Left renal cortex interstitium (tissue), 4 donors: Measurements from ENCODE around the gene FHIT. TPM values are rescaled to one million over a fixed set of nuclear protein-coding genes. Genes with fewer than 3 reads are reported as not detected.
"Not testable (repeated sequence)": the region's sequence is repeated elsewhere in the genome, so short reads cannot be mapped to it uniquely, and the experiment has no call there.

Source experiments
- DNase-seq, 4 donors: peaks; one replicate each; pipeline ENCODE4 v3.0.0-alpha.2; 2013; ENCODE audit warnings: low read depth in 4 of 4, low spot score in 2 of 4, missing footprints in 1 of 4
- polyA plus RNA-seq, 4 donors: library from polyadenylated mRNA; unstranded; fragments of 120-200 nt; gene quantifications; one replicate each; pipeline ENCODE4 v1.2.1, GENCODE V29; 2013; ENCODE audit not compliant: insufficient read length in 4 of 4

FHIT gene
- polyA plus RNA-seq, 4 donors, result 23.4 to 29.9 (median 26.0) TPM

- no peak for DNase-seq
Observed at GRCh38 chr3:59939826-59940426, 1311.3 kb downstream of the FHIT start.

- no peak for DNase-seq
Observed at GRCh38 chr3:59938828-59939227, 1312.4 kb downstream of the FHIT start.

- no peak for DNase-seq
Observed at GRCh38 chr3:59937201-59937600, 1314.1 kb downstream of the FHIT start.

- DNase-seq, result no peak
Observed at GRCh38 chr3:59936472-59936871, 1314.8 kb downstream of the FHIT start.

- no peak for DNase-seq
Observed at GRCh38 chr3:59935025-59935424, 1316.2 kb downstream of the FHIT start.

GRCh38 chr3:59934560-59934959 is 1316.7 kb downstream of the FHIT start:
- DNase-seq, result not testable (repeated sequence)

- no peak for DNase-seq
Observed at GRCh38 chr3:59930170-59930569, 1321.1 kb downstream of the FHIT start.

GRCh38 chr3:59927056-59927455 is 1324.2 kb downstream of the FHIT start:
- DNase-seq, result no peak

- DNase-seq, result no peak
Observed at GRCh38 chr3:59925946-59926345, 1325.3 kb downstream of the FHIT start.

- no peak for DNase-seq
Observed at GRCh38 chr3:59922192-59922591, 1329.1 kb downstream of the FHIT start.

- no peak for DNase-seq
Observed at GRCh38 chr3:59920822-59921221, 1330.4 kb downstream of the FHIT start.

GRCh38 chr3:59919586-59919985 is 1331.7 kb downstream of the FHIT start:
- no peak for DNase-seq

GRCh38 chr3:59914251-59914650 is 1337.0 kb downstream of the FHIT start:
- DNase-seq, result no peak

GRCh38 chr3:59913645-59914044 is 1337.6 kb downstream of the FHIT start:
- no peak for DNase-seq

- no peak for DNase-seq
Observed at GRCh38 chr3:59908701-59909100, 1342.6 kb downstream of the FHIT start.

- DNase-seq, result no peak
Observed at GRCh38 chr3:59908280-59908679, 1343.0 kb downstream of the FHIT start.

- DNase-seq, result no peak
Observed at GRCh38 chr3:59904296-59904695, 1347.0 kb downstream of the FHIT start.

- DNase-seq, result no peak
Observed at GRCh38 chr3:59899061-59899460, 1352.2 kb downstream of the FHIT start.

- no peak for DNase-seq
Observed at GRCh38 chr3:59895972-59896371, 1355.3 kb downstream of the FHIT start.

GRCh38 chr3:59894425-59895121 is 1356.7 kb downstream of the FHIT start:
- DNase-seq, result no peak

- no peak for DNase-seq
Observed at GRCh38 chr3:59890639-59891038, 1360.6 kb downstream of the FHIT start.

- DNase-seq, result no peak
Observed at GRCh38 chr3:59886790-59887189, 1364.5 kb downstream of the FHIT start.
